Stimulated activated CD4-positive, alpha-beta T cell treated with anti-CD3 and anti-CD28 coated beads, Interleukin-15, amount 100 ng/mL, for 1 hour (primary cell): ENCODE results near the gene OLFML1.

ENCODE experiments used
- DNase-seq, 2 donors: peaks; one replicate each; pipeline ENCODE4 v3.0.0-alpha.2; 2020; ENCODE audit warnings: low read depth in 1 of 2, low spot score in 1 of 2

The OLFML1 gene

GRCh38 chr11:7531011-7531410 is 45.7 kb downstream of the OLFML1 start:
- DNase-seq = no peak

DNA sequence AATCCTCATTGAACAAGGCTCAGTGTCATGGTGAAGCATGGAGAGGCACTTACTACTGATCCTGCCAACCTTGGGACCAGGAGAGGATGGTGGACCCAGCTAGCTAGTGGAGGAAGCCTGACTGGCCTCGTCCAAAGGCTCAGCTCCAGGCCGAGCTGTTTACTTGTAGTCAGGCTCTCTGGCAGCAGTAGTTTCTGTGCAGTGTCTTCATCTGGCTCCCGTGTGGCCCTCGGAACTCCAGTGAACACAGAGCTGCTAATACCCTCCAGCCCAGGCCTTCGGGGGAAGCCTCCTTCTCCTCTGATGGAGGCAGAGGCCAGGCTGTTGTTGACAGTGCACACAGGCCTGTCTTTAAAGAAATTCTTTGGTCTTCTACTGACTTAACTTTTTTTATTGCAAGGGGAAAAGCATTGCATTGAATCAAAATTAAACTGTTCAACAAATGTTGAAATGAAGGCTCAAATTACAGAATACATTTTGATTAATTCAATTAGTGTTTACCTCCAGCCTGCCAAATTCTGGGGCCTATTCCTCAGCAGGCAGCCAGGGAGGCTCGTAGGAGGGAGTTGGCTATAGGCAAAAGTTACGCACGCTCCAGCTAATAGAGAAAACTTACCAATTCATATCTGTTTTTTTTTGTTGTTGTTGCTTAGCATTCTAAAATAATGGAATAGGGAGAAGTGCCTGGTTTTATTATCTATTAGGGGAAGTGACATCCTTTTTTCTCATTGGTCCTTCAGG is 47.3 kb downstream of the OLFML1 start:
- DNase-seq = no peak

DNA sequence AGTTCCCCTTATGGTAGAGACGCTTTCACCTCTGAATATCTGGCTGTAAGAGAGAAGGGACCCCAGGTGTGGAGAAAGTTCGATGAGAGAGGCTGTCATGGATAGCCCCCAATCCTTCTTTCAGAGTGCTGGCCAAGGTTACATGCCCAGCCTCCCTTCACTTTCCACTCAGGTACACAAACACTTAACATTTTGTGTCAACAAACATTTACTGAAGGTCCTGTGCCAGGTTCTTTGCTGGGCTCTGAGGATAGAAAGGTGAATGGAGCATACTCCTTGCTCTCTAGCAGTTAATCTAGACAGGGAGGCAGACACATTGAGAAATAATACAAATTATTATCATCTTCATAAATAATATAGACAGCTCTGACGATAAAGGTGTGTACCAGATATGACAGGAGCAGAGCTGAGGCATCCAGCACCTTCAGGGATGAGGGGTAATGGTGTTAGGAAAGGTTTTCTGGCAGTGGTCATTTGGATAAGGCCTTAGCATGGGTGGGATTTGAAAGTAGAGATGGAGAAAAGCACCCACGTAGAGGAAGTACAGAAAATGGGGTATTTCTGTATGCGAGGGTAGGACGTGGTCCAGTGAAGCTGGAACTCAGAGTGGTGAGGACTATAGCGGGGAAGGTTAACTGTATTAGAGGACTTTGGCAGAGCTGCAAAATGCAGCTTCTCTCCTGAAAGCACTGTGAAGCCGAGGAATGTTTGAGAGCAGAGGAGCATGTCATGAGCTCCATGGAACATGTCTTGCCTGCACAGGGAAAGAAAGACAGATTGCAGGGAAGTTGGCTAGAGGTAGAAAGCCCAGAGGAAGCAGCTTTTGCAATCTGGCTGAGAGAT is 48.1 kb downstream of the OLFML1 start:
- DNase-seq = no peak

DNA sequence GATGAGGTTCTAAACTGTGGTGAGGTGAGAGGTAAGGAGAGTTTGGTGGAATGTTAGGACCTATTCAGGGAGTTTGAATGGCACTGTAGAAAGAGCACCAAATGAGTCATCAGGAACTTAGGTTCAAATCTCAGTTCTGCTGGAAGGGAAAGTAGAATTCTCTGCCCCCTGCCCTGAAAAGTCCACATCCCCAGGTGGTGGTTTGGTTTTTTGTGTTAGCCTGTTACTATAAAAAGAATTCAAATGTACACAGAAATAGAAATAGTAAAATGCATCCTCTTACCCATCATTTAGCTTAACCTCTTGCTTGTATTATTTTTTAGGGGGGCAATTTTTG is 48.7 kb downstream of the OLFML1 start:
- no peak for DNase-seq

DNA sequence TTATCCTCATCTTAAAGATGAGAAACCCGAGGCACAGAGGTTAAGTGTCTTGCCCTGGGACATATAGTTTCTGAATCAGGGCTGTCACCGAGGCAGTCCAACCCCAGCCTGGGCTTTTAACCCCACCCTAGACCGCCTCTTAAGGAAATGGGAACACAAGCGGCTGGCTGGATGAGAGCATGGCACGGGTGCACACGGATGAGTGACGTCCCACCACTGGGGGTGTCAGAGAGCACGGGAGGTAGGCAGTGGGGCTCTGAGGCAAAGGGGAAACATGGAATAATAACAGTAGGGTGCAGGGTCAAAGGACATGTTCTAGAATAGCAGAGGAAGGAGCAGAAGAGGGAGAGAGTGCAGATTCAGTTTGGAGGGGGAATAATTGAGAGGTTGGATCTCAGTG is 50.8 kb downstream of the OLFML1 start:
- DNase-seq = no peak

GRCh38 chr11:7537265-7537664 is 52.0 kb downstream of the OLFML1 start:
- no peak for DNase-seq

DNA sequence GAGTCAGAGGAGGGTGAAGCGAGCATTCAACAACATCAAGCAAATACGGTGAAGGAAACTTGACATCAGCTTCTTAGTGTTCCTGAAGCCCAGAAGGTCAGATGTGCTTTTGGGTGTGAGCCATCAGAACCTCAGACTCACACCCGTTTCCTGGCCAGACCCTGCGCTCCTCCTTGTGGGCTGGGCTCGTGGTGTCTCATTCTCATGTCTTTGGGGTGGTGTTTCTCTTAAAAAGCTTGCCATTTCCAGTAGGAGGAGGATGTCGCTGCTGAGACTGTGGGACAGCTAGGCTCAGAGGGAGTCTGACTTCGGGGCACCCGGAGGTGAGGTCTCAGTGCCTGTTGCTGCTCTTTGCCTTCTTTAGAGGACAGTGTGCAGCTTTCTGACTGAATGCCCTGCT is 52.7 kb downstream of the OLFML1 start:
- DNase-seq = no peak

GRCh38 chr11:7538466-7539454 is 53.5 kb downstream of the OLFML1 start:
- DNase-seq = no peak

- DNase-seq = no peak
These were observed 55.7 kb downstream of the OLFML1 start for GRCh38 chr11:7540830-7541555.

- no peak for DNase-seq
These were observed 58.0 kb downstream of the OLFML1 start for GRCh38 chr11:7543302-7543701.

GRCh38 chr11:7544021-7544420 is 58.7 kb downstream of the OLFML1 start:
- no peak for DNase-seq

GRCh38 chr11:7545611-7546010 is 60.3 kb downstream of the OLFML1 start:
- DNase-seq = no peak

- DNase-seq = no peak
These were observed 61.1 kb downstream of the OLFML1 start for GRCh38 chr11:7546324-7546791.

- DNase-seq = no peak
These were observed 62.4 kb downstream of the OLFML1 start for GRCh38 chr11:7547687-7548086.

- DNase-seq = no peak
These were observed 63.5 kb downstream of the OLFML1 start for GRCh38 chr11:7548659-7549274.

DNA sequence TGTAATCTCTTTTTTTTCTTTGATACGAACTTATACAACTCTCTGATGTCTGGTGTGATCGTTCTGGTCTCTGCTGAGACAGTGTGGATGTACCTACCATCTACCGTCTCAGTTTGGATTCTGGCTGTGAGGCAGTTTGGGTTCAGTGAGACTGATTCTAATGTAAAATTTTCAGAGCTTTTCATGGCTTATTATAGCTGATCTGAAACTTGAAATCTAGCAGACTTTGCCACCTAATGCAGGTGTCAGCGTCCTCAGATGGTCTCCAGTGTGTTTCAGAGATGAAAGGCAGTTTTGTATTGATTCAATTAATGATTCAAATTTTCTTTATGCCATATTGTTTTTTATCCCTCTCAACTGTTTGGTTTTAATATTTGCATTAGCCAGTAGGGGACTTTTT is 64.4 kb downstream of the OLFML1 start:
- no peak for DNase-seq

DNA sequence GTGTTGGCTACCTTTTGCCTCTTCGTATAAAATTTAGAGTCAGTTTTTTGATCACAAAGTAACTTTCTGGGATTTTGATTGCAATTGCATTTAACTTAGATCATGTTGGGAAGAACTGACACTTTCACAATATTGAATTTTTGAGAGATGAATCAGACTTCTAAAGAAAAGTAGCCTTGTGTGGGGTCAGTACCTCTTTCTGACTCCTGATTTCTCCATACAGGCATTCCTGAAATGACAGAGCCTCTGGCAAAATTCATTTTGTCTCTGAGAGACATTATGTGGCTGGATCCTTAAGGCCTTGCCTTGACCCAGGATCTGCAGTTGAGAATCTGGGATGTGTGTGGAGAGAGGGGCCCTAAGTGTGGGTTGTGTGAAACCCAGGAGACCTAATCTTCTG is 66.3 kb downstream of the OLFML1 start:
- no peak for DNase-seq

GRCh38 chr11:7552666-7553065 is 67.4 kb downstream of the OLFML1 start:
- no peak for DNase-seq

- no peak for DNase-seq
These were observed 69.9 kb downstream of the OLFML1 start for GRCh38 chr11:7555052-7555699.

DNA sequence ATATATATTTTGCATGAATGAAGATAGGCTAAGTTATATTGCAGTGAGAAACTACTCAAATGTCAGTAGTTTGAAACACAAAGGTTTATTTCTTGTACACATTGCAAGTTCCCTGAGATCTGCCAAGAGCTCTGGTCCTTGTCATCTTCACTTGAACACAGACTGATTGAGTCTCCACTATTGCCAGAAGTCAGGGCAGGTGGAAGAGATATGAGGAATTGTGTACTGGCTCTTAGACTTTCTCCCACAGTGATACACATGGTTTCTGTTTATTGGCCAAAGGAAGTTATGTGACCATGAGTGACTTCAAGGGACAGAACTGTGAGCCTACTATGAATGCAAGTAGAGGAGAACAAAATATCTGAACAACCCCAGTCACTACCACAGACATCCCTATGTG is 72.7 kb downstream of the OLFML1 start:
- DNase-seq = no peak
